ENCODE measurements around the gene RIOX2. TPM values are rescaled to one million over a fixed set of nuclear protein-coding genes. Genes with fewer than 3 reads are reported as not detected.

The RIOX2 gene
- total RNA-seq, 1 experiment from 2014 or later, result 35.0 TPM

DNA sequence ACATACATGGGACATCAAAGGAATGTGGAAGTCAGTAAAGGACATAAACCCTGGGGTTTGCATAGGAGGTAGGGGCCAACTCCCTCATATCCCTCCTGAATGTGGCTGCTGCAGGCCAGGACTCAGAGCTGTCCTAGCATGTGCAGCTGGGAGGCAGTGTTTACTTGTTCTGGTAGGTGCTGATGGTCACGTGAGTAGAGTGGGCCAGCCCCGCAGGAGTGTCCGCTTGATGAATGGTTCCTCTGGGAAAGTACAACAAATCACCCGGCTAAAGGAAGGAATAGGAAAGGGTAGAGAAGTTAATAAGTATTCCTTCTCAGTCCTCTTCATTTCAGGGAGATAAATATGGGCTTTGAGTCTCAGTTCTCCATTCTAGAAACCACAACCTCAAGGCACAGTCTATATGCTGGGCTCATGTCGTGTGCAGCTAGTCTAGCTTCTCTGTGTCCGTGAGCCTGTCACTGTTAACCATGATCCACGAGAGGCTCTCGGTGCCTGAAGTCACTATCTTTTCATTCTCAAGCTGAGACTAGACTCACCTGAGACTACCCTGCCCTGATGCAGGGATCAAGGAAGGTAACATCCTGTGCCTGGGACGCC lies 17.9 kb downstream of the RIOX2 start:
- no peak for DNase-seq (ENCODE audit: low read depth)

DNA sequence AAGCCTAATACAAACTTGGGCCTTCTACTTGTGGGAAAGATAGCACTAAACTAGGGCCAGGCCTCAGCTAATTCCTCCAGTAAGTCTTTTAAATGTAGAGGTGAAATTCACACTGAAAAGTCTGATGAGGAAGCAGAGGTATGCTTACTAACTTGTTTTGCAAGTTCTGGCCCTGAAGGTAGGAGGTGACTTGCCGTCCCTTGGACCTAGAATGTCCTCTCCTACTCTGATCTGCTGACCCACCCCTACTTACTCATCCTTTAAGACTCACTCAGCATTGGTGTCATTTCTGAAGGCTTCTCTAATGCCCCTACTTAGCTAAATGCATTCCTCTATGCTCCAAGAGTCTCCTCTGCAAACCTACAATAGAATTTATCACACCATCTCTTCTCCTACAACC lies 19.4 kb downstream of the RIOX2 start:
- DNase-seq (ENCODE audit: low read depth), result no peak

DNA sequence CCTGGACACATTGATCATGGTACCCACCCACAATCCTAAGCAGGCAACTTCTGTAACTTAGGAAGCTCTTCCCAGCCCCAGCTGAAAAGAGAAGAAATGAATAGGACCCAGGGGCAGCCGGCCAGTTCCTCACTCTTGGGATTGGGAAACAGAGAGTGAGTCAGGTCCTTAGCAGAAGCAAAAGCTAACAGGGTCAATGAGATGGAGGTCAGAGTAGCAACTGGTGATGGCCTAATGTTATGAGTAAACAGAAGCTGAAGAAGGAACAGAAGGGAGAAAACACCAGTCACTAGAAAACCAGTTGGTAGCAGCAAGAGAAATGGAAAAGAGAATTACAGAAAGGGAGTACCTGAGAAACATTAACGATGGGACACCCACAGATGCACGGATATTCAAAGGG lies 20.0 kb downstream of the RIOX2 start:
- no peak for DNase-seq (ENCODE audit: low read depth)

DNA sequence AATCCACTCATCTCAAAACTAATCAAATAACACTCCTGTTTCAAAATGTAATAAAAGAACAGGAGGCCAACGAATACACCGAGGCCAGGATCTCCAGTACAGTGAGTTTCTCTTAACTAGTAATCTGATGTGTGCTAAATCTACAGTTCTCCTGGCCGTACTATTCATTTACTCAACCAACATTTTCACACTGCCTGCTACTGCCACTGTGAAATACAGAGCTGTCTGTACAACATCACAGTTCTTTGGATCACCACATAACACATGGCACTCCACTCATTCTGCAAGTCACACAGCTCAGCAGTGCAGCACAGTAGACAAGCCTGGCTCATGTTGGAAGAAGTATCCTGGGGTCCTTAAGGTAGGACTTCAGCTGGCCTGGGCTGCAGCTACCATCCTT lies 21.9 kb downstream of the RIOX2 start:
- no peak for DNase-seq (ENCODE audit: low read depth)

DNA sequence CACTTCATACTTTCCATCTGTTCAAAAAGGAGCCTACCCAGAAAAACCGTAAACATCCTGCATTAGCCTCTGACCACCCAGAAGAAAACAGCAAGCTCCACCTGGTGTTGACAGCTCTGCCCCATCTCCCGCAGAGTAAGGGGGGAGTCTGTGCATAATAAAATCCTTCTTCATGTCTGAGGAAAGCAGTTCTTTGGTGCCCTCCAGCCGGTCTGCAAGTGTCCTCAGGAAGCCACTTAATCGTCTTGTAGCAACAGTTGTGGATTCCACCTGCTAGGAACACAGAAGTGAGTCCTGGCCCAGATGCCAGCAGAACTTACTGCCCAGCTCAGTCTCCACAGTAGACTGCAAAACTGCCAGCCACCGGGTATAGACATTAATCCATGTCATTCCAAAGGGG lies 22.5 kb downstream of the RIOX2 start:
- no peak for DNase-seq (ENCODE audit: low read depth)

DNA sequence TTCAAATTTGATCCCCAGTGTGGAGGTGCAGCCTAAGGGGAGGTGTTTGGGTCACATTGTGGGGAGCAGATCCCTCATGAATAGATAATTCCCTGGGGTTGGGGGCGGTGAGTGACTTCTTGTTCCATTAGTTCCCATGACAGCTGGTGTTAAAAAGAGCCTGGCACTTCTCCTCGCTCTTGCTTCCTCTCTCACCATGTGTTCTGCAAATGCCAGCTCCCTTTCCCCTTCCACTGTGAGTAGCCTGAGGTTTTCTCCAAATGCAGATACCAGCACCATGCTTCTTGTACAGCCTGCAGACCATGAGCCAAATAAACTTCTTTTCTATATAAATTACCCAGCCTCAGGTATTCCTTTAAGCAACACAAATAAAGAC lies 23.1 kb downstream of the RIOX2 start:
- no peak for DNase-seq (ENCODE audit: low read depth)

DNA sequence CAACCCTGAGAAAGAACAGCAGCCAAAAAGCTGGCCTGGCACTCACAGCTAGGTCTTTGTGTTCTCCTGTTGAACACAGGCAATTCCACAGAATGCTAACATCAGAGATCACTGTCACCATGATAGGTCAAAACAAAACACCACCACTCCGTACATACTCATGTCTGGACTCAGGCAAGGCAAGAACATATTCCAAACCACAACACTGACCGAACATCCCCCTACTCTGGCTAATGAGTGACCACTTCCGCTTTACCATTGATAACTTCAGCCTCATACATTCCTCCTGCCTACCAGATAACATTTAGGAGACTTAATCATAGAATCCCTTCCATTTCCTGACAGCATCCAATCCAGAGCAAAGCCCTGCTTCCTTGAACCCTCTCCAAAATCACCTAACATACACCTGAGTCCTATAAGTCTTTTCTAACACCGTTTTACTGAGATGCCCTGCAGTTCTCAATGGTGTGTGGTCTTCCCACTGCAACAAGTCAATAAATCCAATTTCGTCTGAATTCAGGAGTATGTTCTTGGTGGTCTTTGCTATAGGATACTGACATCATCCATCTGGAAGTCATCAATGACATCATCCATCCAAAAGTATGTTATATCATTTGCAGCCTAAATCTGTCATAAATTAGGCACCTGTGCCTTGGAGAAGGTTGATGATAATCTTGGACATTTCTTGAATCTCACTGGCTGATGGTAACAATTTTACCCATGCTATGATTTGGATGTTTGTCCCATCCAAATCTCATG lies 23.7 kb downstream of the RIOX2 start:
- DNase-seq (ENCODE audit: low read depth), result no peak

DNA sequence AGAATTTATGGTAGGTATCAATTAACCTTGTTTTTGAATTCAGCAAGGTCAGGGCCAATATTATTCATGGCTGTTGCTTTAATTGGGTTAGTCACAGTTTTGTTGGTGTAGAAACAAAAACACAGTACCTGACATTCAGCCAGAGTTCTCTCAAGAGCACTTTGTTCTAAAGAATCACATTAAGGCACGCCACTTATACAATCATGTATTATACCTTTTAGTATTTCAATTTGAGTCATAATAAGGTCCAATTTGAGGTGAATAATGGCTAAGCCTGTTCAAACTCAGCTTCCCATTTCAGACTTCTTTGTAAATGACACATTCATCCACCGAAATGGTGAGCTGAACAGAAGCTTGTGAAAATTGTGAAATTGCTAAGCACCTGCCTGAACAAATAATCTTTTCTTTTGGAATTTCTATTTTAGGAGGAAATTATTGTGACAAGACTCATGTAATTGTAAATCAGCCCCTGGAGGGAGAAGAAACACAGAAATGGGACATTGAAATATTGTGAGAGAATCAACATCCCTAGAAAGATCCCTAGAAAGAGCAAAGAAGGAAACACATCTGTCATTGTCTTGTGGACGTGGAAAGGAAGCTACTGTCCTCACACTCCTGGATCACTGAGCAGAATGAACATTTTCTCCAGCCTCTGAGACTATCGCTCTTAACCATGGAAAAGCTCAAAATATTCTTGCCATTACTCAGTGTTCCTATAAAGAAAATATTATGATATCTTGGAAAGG lies 29.3 kb downstream of the RIOX2 start:
- no peak for DNase-seq (ENCODE audit: low read depth)

DNA sequence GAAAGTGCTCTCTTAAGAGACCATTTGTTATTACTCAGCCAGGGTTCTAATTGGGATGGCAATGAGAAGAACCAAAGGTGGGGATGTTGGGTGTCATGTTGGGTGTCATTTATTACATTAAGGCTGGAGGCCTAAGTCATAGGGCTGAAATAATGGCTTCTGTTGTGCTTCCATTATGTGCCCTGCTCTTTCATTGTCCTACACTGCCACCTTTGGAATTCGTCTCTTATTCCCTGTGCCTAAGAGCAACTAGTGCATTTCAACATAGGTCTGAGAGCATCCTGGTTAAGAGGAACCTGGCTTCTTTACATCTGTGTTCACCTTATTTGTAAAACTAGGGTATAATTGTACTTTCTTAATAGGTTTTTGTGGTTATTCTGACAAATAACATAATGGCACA lies 32.2 kb downstream of the RIOX2 start:
- DNase-seq (ENCODE audit: low read depth), result no peak

DNA sequence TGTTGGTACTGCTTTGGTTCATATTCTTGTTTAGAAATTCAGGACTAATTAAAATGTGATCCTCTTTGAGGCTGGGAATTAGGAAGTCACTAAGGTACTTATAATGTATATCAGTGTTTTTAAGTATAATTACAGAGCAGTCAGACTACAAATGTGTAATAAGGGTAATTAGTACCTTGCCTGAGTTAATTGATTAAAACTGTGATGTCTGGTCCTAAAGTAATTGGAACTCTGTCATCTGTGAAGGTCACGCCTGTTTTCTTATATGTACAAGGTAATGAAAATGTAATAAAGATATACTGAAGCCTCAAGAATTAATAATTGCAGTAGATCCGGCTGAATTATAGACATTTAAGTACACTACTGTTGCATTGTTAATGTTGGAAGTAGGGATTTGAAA lies 32.8 kb downstream of the RIOX2 start:
- no peak for DNase-seq (ENCODE audit: low read depth)

DNA sequence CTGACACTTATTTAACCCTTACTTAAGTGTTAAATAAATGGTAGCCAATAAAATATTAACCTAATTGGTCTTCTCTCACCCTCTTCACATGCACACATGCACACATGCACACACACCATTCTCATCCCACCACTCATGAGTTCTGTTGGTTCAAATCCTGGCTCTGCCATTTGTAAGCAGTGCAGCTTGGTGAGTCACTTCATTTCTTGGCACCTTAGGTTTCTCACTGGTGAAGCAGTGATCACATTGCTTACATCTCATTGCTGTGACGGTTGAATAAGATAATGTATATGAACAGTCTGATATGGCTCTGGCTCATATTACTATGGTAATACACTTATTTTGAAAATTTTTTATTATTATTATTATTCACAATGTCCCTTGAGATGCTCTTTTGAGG lies 33.8 kb downstream of the RIOX2 start:
- DNase-seq (ENCODE audit: low read depth), result no peak

DNA sequence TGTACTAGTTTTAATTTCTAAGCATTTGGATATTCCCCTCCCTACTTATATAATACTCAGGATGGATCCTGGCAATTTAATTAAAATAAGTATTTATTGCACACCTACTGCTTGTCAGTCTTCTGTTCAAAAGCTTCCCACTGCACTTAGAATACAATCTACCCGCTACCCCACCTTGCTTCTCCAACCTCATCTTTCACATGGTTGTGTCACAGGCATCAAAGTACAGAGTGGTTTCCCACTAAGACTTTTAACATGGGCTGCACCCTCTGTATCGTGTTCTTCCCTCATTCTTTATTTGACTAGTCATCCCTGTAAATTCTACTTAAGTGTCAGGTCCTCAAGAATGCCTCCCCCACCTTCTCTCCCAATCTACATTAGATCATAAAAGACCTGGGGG lies 35.0 kb downstream of the RIOX2 start:
- DNase-seq (ENCODE audit: low read depth), result no peak

DNA sequence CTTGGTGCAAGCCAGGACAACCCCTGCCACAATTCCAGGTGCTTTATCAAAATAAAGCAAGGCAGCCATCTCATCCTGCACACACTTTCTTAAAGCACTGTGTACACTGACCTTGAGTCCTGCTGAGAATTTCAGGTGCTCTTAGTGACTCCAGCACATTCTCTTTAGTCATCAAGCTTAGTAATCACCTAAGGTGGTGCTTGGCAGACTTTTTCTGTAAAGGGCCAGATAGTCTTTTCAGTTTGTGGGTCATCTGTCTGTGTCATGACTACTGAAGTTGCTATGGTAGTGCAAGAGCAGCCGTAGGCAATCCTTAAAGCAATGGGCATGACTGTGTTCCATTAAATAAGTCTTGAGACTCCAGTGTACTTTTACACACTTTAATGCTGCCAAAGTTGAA lies 36.4 kb downstream of the RIOX2 start:
- DNase-seq (ENCODE audit: low read depth), result no peak

DNA sequence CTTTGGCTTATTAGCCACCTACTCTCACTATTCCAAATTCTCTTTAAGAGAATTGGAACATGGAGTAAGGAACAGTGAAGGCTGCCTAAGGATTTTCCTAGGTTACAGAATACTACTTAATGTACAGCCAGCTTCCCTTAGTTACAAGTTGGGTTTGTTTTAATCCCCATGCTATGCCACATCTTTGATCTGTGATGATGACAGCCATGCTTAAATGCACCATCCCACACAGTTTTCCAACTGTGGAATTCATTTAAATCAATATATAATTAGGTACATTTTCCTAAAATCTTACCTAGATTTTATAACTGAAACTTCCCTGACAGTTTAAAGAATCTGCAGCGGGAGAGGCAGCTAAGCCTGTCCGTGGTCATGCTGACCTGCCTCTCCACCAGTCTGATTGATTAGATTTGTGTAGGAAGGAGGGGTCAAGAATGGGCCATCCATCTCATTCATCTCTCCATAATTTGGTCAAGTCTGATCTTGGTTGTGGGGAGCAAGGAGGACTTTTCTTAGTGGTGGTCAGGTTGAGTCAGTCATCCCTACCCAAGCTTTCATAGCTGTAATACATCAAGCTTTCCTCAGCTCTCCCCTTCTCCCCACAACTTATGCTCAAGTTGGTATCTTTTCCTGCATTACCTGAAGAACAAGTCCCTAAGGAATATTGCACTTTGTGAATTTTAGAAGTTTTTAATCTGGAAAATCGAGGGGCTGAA lies 37.1 kb downstream of the RIOX2 start:
- no peak for DNase-seq (ENCODE audit: low read depth)

DNA sequence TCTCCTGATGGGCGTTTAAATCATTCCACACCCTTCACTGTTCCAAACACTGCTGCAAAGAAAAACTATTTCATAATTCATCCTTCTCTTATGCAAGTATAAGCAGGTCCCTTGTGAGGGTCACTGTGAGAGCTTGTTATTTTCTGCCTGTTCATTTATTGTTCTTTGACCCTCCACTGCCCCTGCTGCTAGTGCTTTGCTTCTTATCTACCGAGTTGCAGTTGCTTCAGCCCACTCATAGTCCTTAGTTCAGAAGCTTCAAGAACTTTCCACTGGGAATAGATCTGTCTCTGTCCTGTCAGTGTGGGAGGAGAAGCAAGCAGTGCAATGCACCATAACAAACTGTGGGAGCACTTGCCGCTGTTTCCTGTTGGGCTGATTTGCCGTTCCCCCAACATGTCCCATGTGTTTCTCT lies 39.8 kb downstream of the RIOX2 start:
- DNase-seq (ENCODE audit: low read depth), result no peak

DNA sequence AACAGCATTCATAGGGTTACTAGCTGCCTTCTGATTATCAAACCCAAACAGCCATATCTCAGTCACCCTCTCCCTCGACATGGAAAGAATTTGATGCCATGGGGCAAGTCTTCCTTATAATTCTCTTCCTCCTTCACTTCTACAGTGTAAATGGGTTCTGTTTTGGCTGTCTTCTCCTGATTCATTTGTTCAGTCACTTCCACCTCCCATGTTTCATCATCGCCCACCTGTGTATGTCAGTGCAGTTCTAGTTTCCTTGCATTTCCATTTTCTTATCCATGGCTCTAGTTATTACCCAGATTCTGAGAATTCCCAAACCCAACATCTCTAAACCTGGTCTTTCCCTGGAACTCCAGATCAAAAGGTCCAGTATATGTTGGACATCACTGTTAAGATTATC lies 41.0 kb downstream of the RIOX2 start:
- DNase-seq (ENCODE audit: low read depth), result no peak

DNA sequence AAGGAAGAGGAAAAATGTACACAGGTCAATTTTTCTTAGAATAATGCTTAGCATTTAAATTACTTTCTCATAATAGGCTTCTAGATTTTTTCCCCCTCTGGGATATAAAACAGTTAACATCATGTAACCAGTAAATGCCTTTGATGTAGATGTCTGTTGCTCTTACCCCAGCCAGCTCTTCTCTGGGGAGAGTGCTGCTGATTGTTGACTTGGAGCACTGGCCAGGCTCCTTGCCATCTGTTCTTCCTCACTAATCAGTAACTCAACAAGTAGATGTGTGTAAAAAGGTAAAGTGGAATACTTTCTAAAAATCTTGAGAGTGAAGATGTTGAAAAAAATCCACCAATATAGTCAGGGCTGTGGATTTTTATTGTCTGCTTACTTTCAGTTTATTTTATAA lies 42.2 kb downstream of the RIOX2 start:
- DNase-seq (ENCODE audit: low read depth), result no peak

DNA sequence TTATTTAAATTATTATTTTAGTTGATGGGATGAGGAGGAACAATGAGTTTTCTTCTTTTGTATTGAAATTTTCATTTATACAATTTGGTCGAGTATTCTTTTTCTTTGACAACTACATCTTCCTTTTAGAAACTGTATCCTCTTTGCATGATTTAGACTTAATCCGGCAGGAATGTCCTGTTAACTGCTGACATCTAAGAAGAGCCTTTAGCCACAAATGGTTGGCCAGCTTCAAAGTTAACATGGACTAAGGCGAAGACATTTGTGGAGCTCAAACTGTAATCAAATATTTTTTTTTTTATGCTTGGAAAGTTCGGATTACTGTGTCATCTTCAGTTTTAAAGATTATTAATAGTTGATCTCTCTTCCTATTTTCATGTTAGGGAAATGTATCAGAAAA lies 43.2 kb downstream of the RIOX2 start:
- no peak for DNase-seq (ENCODE audit: low read depth)

DNA sequence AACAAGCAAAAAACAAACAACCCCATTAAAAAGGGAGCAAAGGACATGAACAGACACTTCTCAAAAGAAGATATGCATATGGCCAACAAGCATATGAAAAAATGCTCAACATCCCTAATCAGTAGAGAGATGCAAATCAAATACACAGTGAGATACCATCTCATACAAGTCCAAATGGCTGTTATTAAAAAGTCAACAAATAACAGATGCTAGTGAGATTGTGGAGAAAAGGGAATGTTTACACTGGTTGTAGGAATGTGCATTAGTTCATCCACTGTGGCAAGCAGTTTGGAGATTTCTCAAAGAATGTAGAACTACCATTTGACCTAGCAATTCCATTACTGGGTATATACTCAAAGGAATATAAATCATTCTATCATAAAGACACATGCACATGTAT lies 44.5 kb downstream of the RIOX2 start:
- DNase-seq (ENCODE audit: low read depth), result no peak

DNA sequence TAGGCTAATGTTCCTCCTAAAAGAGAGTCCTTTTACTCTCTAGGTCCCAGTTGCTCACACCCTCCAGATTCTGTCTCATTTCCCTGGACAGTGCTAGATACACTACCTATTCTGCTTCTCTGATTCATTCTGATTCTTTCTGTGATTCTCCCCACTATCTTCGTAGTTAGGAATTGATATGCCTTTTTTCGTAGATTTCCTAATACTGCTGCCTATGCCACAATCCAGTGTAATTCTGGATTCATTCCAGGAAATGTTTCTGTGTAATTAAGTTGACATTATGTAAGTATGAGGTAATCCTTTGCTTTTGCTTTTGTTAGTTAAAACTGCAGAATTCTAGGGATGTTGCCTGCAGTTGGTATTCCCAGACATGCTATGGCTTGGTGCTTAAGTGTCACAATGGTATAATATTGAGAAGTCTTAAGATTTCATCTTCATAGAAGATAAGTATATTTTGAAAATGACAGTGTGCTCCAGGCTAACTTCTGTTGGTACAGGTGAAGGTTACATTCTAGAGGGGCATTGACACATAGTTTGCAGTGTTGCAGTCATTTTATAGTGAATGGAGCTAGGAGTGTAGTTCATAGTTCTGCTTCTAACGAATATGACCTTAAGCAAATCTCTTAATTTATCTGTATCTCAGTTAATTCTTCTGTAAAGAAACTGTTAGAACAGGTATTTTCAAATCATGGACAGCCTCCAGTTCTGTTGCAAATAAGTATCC lies 54.3 kb downstream of the RIOX2 start:
- DNase-seq (ENCODE audit: low read depth), result no peak

DNA sequence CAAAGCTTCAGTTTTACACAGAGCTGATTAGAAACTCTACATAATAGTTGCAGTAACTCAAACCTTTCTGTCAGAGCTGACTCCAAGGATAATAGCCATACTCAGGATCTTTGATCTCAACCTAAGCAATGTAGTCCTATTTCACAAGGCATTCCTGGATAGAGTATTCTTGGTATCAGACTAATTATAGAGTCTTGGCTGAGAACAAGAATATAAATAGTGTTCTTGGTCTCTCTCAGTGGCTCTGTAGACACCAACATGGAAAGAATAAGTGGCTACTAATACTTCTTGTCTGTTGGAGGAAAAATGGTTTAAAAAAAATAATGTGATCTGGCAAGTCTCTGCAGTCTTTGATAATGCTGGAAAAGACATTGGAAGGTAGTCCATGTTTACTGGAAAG lies 55.7 kb downstream of the RIOX2 start:
- DNase-seq (ENCODE audit: low read depth), result no peak

DNA sequence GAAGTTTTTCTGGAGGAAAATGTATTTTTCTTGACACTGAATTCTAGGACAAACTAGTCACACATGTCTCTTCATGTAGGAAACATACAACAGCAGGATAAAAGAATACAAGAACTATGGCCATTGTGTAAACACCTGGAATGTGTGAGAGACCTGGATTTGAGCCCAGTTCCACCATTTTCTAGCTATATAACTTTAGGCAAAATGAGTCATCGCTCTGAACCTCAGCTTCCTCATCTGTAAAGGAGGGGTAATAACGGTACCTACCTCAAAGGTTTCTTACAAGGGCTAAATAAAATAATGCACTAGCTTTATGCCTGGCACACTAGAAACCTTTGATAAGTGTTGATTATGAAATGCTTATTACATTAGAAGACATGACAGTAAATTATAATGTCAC lies 57.8 kb downstream of the RIOX2 start:
- DNase-seq (ENCODE audit: low read depth), result peak; percentile 56

Data from Daoy (cell line).